ENCODE data around the gene XYLB.
"Not testable (repeated sequence)": the region's sequence is repeated elsewhere in the genome, so short reads cannot be mapped to it uniquely, and the experiment has no call there.

DNA sequence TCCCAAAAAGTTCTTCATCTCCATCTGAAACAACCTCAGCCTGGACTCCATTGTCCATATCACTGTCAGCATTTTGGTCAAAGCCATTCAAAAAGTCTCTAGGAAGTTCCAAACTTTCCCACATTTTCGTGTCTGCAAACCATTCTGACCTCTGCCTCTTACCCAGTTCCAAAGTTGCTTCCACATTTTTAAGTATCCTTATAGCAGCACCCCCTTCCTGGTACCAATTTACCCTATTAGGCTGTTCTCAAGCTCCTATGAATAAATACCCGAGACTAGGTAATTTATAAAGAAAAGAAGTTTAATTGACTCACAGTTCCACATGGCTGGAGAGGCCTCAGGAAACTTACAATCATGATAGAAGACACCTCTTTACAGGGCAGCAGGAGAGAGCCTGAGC is 87.1 kb downstream of the XYLB start:
- TF ChIP-seq, protein P1, sequence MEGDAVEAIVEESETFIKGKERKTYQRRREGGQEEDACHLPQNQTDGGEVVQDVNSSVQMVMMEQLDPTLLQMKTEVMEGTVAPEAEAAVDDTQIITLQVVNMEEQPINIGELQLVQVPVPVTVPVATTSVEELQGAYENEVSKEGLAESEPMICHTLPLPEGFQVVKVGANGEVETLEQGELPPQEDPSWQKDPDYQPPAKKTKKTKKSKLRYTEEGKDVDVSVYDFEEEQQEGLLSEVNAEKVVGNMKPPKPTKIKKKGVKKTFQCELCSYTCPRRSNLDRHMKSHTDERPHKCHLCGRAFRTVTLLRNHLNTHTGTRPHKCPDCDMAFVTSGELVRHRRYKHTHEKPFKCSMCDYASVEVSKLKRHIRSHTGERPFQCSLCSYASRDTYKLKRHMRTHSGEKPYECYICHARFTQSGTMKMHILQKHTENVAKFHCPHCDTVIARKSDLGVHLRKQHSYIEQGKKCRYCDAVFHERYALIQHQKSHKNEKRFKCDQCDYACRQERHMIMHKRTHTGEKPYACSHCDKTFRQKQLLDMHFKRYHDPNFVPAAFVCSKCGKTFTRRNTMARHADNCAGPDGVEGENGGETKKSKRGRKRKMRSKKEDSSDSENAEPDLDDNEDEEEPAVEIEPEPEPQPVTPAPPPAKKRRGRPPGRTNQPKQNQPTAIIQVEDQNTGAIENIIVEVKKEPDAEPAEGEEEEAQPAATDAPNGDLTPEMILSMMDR (IDR thresholded peaks at IDR 0.05): not testable (repeated sequence)
- not testable (repeated sequence) for TF ChIP-seq POLR2A (IDR thresholded peaks at IDR 0.05)
